Esophagus (tissue), 2 donors: ENCODE measurements around the gene NUP153. TPM values are rescaled to one million over a fixed set of nuclear protein-coding genes. Genes with fewer than 3 reads are reported as not detected.
"Not testable (repeated sequence)": the region's sequence is repeated elsewhere in the genome, so short reads cannot be mapped to it uniquely, and the experiment has no call there.

Experiments
- H3K27ac ChIP-seq, 2 donors: one replicate each; pipeline ENCODE4 v1.5.1; 2013; ENCODE audit warnings: low read depth in 2 of 2, mild to moderate bottlenecking in 2 of 2, inconsistent platforms in 1 of 2, low read length in 1 of 2, moderate library complexity in 1 of 2
- H3K27me3 ChIP-seq, 2 donors: one replicate each; pipeline ENCODE4 v1.6.1; 2013; ENCODE audit warnings: low read length in 2 of 2, control low read depth in 1 of 2, mild to moderate bottlenecking in 1 of 2; ENCODE audit not compliant: insufficient read depth in 2 of 2, control insufficient read depth in 1 of 2
- H3K36me3 ChIP-seq, 2 donors: one replicate each; pipeline ENCODE4 v1.6.1; 2013; ENCODE audit warnings: low read length in 1 of 2; ENCODE audit not compliant: control insufficient read depth in 2 of 2, insufficient read depth in 2 of 2
- H3K4me1 ChIP-seq, 2 donors: one replicate each; pipeline ENCODE4 v1.6.1; 2013; ENCODE audit warnings: low read length in 1 of 2; ENCODE audit not compliant: control insufficient read depth in 2 of 2, insufficient read depth in 2 of 2
- H3K4me3 ChIP-seq, 2 donors: one replicate each; pipeline ENCODE4 v1.5.1; 2013; ENCODE audit warnings: low read length in 2 of 2, mild to moderate bottlenecking in 2 of 2, low read depth in 1 of 2, moderate library complexity in 1 of 2
- H3K9me3 ChIP-seq, 2 donors: one replicate each; pipeline ENCODE4 v1.6.1; 2013; ENCODE audit warnings: mild to moderate bottlenecking in 2 of 2, low read depth in 1 of 2, low read length in 1 of 2, moderate library complexity in 1 of 2; ENCODE audit not compliant: control insufficient read depth in 2 of 2, insufficient read depth in 1 of 2
- WGBS, 2 donors: extraction: QIAGEN DNeasy Blood & Tissue Kit; methylation state at CpG; one replicate each; pipeline ENCODE4 v1.1.7; 2013; 5-methylcytosine and 5-hydroxymethylcytosine counted together
- polyA plus RNA-seq, 2 donors: library from polyadenylated mRNA; stranded (reverse); fragments of 200-250 nt; gene quantifications; one replicate each; pipeline ENCODE4 v1.2.3, GENCODE V29; 2013
- donor health status: healthy with polysubstance abuse.
- donor health status: Bipolar disorder and iron deficiency.

NUP153 gene
- polyA plus RNA-seq, 2 donors = 5.0 to 12.7 TPM

DNA sequence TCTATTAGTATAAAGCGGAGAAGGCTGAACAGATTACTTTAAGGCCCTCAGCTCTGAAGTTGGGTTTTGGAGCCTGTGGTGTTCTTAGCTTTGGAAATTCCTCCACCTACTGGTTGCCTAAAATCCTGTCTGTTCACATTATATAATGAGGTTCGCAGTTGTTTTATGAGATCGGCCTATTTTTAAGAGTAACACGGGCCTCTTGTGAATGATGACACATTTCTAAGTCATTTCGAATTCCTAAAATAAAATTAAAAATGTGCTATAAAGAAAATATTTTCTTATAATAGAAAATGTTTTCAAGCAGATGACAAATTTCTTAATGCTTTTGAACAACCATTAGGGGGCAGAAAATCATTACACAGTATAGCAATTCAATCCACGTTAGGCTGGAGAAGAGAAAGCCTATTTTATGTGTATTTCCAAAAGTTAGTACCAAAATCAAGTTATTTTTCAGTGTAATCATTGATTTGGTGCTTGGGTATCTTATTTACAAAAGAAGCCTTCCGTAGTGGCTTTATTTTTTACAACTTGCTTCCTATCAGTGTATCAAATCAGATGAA, 122.4 kb downstream of the NUP153 start:
- H3K9me3 ChIP-seq = no peaks in the 10 kb centered on the region
- H3K4me3 ChIP-seq = no peak overlapping the region
- WGBS, 2 donors = 8% methylated on average over 7 of the region's 7 CpGs
- H3K27ac ChIP-seq = no peak overlapping the region
- H3K4me1 ChIP-seq = peaks cover 0 to 3% of the 10 kb centered on the region in 2 donors
- H3K36me3 ChIP-seq = no peaks in the 10 kb centered on the region
- H3K27me3 ChIP-seq = no peaks in the 10 kb centered on the region

- peak overlapping the region in 1 of 2 donors; percentile 63 for H3K27ac ChIP-seq
- H3K4me1 ChIP-seq = peaks cover 0 to 3% of the 10 kb centered on the region in 2 donors
- no peaks in the 10 kb centered on the region for H3K27me3 ChIP-seq
- H3K36me3 ChIP-seq = no peaks in the 10 kb centered on the region
- WGBS, 2 donors = 16 to 17% methylated on average over 5 of the region's 5 CpGs
- no peak overlapping the region for H3K4me3 ChIP-seq
- no peaks in the 10 kb centered on the region for H3K9me3 ChIP-seq
Measured at GRCh38 chr6:17583811-17584210, 122.9 kb downstream of the NUP153 start.

- WGBS, 2 donors = 93% methylated on average over 7 of the region's 7 CpGs
- H3K4me3 ChIP-seq, H3K4me1 ChIP-seq, H3K9me3 ChIP-seq, H3K36me3 ChIP-seq, H3K27ac ChIP-seq, H3K27me3 ChIP-seq: not testable (repeated sequence)
Measured at GRCh38 chr6:17581282-17581681, 125.4 kb downstream of the NUP153 start.

DNA sequence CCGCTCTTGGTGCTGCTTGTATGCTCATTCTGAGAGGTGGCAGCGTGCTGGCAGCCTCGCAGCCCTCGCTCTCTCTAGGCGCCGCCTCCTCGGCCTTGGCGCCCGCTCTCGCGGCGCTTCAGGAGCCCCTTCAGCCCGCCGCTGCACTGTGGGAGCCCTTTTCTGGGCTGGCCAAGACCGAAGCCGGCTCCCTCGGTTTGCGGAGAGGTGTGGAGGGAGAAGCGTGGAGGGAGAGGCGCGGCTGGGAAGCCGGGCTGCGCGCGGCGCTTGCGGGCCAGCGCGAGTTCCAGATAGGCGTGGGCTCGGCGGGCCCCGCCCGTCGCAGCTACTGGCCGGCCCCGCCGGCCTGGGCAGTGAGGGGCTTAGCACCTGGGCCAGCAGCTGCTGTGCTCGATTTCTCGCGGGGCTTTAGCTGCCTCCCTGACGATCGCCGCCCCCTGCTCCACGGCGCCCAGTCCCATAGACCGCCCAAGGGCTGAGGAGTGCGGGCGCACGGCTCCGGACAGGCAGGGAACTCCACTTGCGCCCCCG, 126.1 kb downstream of the NUP153 start:
- Histone ChIP-seq H3K9me3 (peaks cover 0 to 3% of the 10 kb centered on the region in 2 donors), H3K36me3 (no peaks in the 10 kb centered on the region), H3K4me1 (peaks cover 0 to 3% of the 10 kb centered on the region in 2 donors), H3K4me3 (peak overlapping the region; percentile 51 to 59), H3K27me3 (no peaks in the 10 kb centered on the region), H3K27ac (peak overlapping the region; percentile 8 to 49)
- WGBS, 2 donors = 14 to 18% methylated on average over 53 of the region's 53 CpGs

GRCh38 chr6:17577059-17577458, 129.7 kb downstream of the NUP153 start:
- H3K27ac ChIP-seq = no peak overlapping the region
- WGBS, 2 donors = 91 to 100% methylated on average over 1 of the region's 1 CpG
- H3K27me3 ChIP-seq = no peaks in the 10 kb centered on the region

GRCh38 chr6:17574866-17575560, 131.7 kb downstream of the NUP153 start:
- 59 to 70% methylated on average over 8 of the region's 8 CpGs for WGBS, 2 donors

More at GRCh38 chr6:17577059-17577458, 129.7 kb downstream of the NUP153 start:
- Histone ChIP-seq H3K36me3 (no peaks in the 10 kb centered on the region), H3K4me1 (peaks cover 0 to 3% of the 10 kb centered on the region in 2 donors), H3K9me3 (peaks cover 0 to 3% of the 10 kb centered on the region in 2 donors), H3K4me3 (no peak overlapping the region)

GRCh38 chr6:17565399-17565798, 141.3 kb downstream of the NUP153 start:
- no peaks in the 10 kb centered on the region for H3K27me3 ChIP-seq
- no peak overlapping the region for H3K4me3 ChIP-seq
- no peak overlapping the region for H3K27ac ChIP-seq
- H3K36me3 ChIP-seq = no peaks in the 10 kb centered on the region
- H3K4me1 ChIP-seq = no peaks in the 10 kb centered on the region
- WGBS, 2 donors = 87 to 90% methylated on average over 3 of the region's 3 CpGs
- peaks cover 0 to 3% of the 10 kb centered on the region in 2 donors for H3K9me3 ChIP-seq

More at GRCh38 chr6:17574866-17575560, 131.7 kb downstream of the NUP153 start:
- Histone ChIP-seq H3K9me3 (peaks cover 0 to 3% of the 10 kb centered on the region in 2 donors), H3K27ac (peak overlapping the region; percentile 55), H3K36me3 (no peaks in the 10 kb centered on the region), H3K27me3 (no peaks in the 10 kb centered on the region), H3K4me3 (no peak overlapping the region), H3K4me1 (no peaks in the 10 kb centered on the region)

Other genes with a start within 250 kb of the NUP153 start
- 1 to 10 TPM; 5.7 to 7.1 TPM for gene FAM8A1, start 106.6 kb downstream of the NUP153 start, polyA plus RNA-seq